HG03460 (cell line): ENCODE results near the gene RBM12.

Experiments
- ATAC-seq: cut with Tn5 transposase; IDR thresholded peaks from one replicate; pipeline ENCODE4 v1.9.1; 2021; ENCODE audit not compliant: unreplicated experiment

Gene RBM12

DNA sequence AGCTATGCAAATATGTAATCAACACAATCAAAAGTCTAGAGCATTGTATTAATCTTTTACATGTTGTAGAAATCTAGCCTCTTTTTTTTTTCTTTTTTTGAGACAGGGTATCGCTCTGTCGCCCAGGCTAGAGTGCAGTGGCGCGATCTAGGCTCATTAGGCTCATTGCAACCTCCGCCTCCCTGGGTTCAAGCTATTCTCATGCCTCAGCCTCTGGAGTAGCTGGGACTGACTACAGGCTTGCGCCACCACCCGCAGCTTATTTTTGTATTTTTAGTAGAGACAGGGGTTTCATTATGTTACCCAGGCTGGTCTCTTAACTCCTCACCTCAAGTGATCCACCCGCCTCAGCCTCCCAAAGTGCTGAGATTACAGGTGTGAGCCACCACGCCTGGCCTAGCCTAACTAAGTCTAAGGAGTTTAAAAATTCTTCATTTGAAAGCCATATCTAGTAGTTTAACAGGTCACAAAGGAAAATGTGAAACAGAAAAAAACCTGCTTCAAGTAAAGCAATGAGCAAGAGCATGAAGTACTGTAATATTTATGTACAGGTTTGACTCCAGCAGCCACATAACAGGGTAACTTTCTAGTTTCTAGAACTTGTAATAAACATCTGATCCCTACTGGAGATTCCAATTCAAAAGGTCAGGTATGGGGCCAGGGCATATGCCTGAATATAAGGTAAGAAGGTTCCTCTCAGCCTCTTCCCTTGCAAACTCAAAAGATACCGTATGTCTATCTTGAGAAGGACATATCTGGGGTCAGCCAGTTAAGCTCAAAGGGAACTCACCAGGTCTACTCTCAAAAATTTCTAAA is 4.4 kb downstream of the RBM12 start:
- no peak for ATAC-seq

DNA sequence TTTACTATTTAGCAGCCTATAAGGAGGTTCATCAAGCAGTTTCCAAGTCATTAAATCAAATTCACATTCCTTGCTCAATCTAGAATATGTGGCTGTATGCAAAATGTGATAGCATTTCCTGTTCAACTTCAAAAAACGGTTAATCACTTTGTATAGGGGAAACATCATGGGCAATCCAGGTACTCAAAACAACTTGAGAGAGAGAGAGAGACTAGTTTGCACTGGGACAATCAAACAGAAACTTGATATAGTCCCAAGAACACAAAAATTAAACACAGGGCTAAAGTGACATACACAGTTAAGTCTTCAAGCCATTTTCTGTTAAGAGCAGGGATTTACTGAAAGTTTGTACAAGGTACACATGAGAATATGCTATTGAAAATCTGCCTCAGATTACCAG is 7.4 kb downstream of the RBM12 start:
- no peak for ATAC-seq

DNA sequence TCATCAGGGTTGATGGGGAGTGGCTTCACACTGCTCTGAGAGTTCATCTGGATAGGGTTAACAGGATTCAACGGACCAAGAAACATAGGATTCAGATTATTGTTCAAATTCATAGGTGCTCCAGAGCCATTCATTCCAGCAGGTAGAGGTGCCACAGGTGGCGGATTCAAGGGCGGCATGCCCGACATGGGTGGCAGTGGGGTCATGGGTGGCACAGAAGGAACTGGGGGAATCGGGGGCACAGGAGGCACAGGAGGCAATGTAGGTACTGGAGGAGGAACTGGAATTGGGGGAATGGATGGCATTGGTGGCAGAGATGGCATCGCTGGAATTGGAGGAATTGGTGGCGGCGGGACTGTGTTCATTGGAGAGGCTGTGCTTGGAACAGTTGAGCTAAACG is 10.3 kb downstream of the RBM12 start:
- ATAC-seq, result no peak

DNA sequence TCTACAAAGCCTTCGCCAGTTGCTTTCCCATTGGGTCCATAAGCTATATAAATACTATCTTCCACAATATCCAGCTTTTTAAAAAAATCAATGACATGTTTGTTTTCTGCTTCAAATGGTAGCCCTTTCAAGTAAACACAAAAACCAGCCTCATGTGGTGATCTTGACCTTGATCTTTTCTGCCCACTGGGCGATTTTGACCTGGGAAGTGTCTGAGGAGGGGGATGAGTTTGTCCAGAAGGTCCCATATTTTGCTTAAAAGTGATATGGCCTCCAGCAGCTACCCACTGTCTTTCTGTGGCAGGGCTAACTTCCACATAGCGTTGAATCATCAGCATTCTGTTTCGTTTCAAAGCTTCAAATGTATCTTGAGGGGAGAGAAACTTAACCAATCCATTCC is 10.8 kb downstream of the RBM12 start:
- no peak for ATAC-seq

DNA sequence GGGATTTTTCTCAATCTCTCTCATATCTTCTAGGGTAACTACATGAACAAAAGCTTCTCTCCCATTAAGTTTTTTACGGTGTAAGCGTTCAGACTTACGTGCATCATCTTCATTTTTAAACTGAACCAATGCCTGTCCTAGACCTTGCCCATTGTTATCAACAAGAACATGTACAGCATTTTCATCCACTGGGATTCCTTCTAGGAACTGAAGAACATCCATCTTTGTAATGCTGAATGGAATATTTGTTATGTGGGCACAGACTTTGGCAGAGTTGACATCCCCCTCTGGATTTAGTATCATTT is 11.3 kb downstream of the RBM12 start:
- no peak for ATAC-seq

DNA sequence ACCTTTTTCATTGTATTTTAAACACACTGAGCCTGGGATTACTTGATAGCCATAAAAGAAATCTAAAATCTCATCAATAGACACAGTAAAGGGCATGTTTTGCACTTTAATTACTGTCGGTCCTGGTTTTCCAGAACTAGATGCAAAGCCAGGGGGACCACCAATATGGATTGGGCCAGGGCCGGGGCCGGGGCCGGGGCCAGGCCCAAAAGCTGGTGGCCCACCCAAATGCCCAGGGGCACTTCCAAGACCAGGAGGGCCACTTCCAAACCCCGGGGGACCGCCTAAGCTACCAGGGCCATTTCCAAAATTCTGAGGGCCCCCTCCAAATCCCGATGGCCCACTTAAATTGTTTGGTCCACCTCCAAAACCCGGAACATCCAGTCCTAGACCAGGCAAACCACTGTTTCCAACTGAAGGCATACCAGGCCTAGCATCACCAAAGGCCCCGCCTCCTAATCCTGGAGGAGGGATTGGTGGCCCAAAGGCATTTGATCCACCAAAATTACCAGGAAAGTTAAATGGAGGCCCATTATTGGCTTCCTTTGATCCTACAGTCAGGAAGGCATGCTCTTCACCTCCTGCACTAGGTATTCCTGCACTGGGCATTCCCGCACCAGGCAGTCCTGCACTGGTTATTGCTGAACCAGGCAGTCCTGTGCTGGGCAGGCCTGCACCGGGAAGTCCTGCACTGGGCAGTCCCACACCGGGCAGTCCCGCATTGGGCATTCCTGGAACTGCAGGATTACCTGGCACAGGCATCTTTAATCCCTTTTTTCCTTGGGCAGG is 11.9 kb downstream of the RBM12 start:
- no peak for ATAC-seq

DNA sequence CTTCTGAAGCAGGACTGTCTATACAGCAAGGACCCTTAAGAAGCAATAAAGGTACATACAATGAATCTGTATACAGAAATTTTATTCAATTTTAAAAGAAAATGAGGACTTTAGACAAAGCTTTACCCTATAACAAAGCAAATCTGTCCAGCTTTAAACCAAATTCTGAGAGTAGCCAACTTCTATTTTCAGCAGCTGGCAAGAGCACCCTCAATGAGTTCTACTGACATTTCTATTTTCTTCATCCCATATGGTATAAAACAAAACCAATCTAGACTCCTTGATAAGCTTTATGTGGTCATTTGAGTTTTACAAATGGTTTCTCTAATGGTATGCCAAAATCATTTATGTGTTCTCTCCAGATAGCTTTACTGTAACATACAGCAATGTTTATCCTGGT is 12.7 kb downstream of the RBM12 start:
- ATAC-seq, result no peak

DNA sequence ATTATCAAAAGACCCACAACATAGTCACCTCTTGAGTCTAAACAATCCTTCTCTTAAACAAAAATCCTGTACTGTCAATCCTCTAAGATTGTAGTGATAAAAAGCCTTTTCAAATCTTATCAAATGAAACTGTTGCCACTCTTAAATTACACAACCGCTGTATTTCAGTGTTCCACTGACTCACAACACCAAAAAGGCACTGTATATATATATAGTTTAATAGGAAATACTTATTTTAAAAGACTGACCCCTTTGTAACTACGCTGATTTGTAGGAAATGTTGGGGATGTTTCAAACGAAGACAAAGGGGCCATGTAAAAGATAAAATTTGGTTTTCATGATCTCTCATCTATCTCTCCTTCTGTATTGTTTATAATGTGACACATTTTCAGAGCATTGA is 14.1 kb downstream of the RBM12 start:
- ATAC-seq, result no peak

DNA sequence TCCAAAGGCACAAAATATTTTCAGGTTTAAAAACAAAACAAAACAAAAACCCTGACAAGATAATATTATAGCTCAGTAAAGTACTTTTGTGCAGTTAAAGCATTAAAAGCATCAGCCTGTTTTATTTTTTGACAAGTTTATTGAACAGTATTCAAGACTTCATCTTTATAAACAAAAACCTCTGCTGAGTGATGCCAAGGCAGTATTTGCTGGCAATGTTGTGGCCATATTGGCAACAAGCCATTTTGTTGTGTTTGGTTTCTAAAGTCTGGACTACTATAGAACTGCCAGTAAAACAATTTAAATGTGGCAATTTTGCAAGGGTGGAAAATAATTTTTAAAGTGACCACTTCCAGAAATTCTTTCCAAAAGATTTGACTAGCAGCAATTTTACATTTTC is 15.9 kb downstream of the RBM12 start:
- ATAC-seq, result no peak

DNA sequence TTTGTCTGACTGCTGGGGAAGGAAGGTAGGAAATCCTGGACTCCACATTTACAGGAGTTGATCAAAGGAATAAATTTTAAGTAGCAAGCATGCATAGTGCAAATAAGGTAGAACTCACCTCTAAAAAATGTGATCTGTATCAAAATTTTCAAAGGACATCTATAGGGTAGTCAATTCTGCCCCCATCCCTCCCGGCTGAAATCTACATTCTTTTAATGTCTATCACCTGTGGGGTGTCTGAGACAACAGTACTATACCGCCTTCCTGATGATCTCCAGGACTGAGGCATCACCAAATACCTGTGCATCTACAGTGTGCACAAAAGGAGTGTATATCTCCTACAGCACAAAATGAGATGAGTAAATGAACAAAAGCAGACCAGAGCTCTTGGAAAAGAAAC is 19.9 kb downstream of the RBM12 start:
- ATAC-seq, result no peak

DNA sequence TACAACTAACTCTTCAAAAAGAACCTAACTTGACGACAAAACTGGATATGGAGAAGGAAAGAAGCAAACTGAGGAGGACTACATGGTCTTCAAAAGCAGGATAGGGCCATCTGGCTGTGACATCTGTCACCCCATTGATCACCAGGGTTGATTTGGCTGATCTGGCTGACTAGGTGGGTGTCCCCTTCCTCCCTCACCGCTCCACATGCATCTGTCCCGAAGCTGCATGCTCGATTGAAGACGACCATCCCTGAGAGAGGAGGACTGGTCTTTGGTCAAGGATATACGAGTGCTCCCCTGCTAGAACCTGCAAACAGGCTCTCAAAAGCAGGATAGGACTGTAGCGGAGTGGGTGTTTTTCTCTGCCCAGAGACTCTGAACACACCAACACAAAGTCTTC is 21.7 kb downstream of the RBM12 start:
- no peak for ATAC-seq

DNA sequence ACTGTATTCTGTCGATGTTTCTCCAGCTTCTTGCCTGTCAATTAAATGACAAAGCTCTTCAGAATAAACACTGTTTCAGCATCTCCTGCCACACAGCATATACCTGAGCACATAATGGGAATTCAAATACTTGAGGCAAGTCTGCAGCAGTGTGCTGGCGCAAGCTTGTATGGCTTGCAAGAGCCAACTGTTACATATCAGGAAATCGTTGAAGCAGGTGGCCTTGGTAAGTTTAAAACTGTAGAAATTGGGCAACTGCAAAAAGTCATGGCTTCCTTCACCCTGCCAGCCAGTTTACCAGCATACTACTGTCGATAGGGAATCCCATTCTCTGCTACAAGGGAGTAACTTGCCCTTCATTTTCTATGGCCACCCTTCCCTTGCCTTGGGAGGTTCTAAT is 23.0 kb downstream of the RBM12 start:
- ATAC-seq, result no peak

DNA sequence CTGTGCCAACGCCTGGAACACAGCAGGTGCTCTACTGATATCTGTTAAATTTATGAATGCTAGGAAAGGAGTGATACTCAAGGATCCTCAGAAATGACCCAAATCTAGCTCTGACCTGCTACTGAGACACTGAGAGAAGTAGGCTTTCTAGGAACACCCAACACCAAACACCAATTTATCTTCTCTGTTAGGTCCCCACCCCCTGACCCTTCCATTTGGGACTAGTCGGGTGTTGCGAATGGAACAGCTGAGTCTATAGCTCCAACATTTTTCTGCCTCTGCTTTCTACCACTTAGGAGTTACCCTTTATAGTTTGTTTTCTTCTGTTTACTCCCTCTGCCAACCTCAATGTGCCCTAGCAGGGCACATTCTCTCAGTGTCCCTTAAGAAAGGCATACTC is 24.0 kb downstream of the RBM12 start:
- ATAC-seq, result no peak

DNA sequence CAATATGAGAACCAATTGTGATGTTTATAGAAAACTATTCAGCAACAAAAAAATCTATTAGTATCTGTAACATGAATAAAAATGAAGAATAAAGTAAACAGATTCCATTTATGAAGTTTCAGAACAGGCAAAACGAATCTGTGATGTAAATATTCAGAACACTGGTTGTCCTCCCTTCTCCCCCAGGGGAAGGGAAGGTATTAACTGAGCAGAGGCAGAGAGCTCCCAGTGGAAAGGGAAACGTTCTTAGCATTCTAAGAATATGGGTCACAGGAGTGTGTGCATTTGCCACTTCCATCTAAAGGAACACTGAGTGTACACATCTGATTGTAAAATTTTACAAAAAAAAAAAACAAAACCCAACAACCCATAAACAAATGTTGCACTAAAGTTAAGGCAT is 25.9 kb downstream of the RBM12 start:
- ATAC-seq, result no peak

DNA sequence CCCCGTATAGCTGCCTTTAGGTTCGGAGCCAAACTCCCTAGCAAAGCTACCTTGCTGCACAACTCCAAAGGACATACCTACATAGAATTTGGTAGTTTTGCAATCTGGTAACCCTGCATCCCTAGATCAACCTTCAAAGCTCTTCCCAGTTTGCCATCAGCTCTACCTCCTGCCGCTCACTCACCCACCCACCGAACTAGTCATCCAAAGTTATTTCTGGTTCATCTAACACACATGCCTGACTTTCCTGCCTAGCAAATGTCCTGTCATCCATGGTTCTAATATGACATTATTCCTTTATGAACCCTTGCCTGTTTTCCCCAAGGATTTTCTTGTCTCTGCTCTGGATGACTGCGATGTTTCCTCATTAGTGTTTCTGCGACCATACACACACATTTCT is 27.4 kb downstream of the RBM12 start:
- ATAC-seq, result no peak

DNA sequence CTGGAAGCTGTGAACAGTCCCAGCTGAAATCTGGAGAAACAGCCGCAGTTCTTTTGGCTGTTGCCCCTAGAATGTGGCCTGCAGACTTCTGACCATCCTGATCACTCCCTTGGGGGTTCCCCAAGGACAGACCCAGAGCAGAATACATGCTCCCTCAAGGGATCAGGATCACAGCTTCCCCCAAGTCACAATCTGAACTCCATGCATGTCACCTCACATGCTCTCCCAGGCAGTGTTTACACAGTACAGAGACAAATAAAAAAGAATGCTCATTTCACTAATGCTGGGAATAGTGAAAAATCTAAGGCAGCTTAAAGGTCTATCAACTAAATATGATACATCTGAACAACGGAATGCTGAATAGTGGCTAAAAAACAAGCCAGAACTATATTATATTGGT is 28.6 kb downstream of the RBM12 start:
- no peak for ATAC-seq

DNA sequence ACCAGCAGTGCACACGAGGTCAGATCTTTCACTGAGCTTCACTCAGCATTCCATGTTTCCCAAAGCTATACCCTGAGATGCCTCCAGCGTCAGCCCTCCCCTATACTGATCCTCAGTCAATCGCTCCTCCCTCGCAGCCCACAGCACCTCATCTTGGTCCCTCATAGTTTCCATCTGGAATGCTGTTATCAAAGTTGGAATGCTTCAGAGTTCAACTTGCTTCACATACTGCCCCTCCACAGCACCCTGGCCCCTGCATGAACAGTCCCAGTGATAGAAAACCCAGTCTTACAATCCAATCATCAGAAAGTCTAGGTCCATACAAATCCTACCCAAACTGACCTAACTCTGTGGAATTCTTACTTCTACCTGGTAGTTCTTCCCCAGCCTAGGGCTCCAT is 29.0 kb downstream of the RBM12 start:
- no peak for ATAC-seq

DNA sequence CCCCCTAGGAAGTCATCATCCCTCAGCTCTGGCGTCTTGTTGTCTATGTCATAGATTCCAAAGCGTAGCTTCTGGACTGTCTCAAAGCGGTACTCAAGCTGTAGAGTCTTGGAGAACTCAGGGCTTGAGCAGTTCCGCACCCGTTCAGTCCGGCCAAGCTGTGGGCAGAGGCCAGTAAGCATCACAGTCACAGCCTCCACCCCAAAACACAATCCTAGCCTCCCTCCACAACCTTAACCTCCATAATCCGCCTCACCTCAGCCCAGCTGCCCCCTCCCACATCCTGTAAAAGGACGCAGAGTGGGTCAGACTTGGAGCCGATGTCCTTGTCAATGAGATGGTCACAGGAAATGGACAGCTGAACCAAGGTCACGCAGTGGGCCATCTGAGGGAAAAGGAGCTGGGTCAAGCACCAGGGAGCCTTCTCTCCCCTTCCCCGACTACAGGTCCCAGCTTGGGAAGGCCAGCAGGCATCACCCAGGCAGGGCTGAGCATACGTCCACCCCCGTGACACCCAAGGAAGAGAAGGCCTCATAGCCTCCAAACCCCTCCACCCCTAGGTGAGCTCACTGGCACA is 32.1 kb downstream of the RBM12 start:
- ATAC-seq, result no peak

DNA sequence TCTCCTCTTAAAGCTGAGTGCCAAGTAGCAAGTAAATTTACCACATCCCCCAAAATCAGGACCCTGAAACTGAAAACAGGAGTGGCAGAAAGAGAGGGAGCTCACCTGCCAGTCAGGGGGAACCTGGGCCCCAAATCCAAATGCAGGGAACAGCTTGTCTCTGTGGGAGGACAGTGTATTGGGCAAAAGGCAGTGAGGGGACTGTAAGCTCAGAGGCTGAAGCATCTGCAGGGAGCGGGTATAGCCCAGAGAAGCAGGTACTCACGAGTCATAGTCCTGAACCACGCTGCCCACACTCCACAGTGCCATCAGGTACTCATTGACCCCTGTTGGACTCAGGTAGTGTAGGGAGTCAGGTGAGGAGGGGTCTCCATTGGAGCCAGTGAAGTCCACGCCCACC is 34.1 kb downstream of the RBM12 start:
- no peak for ATAC-seq

DNA sequence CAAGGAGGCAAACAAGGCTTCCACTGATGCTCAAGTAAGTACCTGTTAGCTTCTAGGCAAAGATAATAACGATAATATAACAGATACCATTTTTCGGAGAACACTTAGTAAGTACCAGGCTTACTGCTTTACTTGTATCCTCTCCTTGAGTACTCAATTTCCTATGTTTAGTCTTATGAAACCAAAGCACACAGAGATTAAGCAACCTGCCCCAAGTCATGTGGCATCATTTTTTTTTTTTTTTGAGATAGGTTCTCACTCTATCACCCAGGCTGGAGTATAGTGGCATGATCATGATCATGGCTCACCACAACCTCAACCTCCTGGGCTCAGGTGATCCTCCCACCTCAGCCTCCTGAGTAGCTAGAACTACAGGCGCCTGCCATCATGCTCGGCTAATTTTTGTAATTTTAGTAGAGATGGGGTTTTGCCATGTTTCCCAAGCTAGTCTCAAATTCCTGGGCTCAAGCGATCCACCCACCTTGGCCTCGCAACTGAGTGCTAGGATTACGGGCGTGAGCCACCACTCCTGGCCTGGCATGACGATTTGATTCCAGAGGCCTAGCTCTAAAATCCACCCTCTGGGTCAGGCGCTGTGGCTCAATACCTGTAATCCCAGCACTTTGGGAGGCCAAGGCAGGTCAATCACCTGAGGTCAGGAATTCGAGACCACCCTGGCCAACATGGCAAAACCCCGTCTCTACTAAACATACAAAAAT is 35.1 kb downstream of the RBM12 start:
- ATAC-seq, result no peak

DNA sequence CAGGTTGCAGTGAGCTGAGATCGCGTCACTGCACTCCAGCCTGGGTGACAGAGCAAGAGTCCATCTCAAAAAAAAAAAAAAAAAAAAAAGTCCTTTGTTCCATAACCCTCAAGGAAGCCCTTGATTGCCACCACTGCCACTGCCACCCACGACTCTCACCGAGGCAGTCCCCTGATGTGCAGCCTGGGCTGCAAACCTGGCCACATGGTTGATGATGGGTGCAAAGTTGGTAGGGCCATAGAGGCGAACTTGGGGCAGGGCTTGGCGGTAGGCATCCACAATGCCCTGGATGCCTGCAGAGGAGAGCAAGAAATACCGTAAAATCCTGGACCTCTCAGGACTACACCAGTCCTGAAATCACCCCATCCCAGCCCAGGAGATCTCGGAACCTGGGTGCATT is 37.6 kb downstream of the RBM12 start:
- ATAC-seq, result no peak
